Upper lobe of right lung (tissue), 1 donor: ENCODE data around the gene VAV1. TPM values are rescaled to one million over a fixed set of nuclear protein-coding genes. Genes with fewer than 3 reads are reported as not detected.
"Not testable (repeated sequence)": the region's sequence is repeated elsewhere in the genome, so short reads cannot be mapped to it uniquely, and the experiment has no call there.

Experiments used
- ATAC-seq: fragments of 200-7000 bp; cut with Tn5 transposase; one replicate; pipeline ENCODE4 v1.9.1; 2020; ENCODE audit warnings: mild to moderate bottlenecking, moderate library complexity
- DNase-seq: peaks from one replicate; pipeline ENCODE4 v3.0.0-alpha.2; 2020
- H3K27ac ChIP-seq: fragments of 200-600 bp; one replicate; pipeline ENCODE4 v1.8.0; 2022
- H3K27me3 ChIP-seq: fragments of 200-600 bp; one replicate; pipeline ENCODE4 v1.8.0; 2022; ENCODE audit warnings: mild to moderate bottlenecking
- H3K36me3 ChIP-seq: fragments of 200-600 bp; one replicate; pipeline ENCODE4 v1.8.0; 2022
- H3K4me1 ChIP-seq: fragments of 200-600 bp; one replicate; pipeline ENCODE4 v1.8.0; 2022
- H3K4me3 ChIP-seq: fragments of 200-600 bp; one replicate; pipeline ENCODE4 v1.8.0; 2022; ENCODE audit warnings: mild to moderate bottlenecking
- H3K9me3 ChIP-seq: fragments of 200-600 bp; one replicate; pipeline ENCODE4 v1.8.0; 2022
- CTCF ChIP-seq: fragments of 200-600 bp; IDR thresholded peaks from one replicate; pipeline ENCODE4 v1.8.0; 2022; ENCODE audit warnings: antibody characterized with exemption
- intact Hi-C: fragments of 100-400 bp; cut with DNase I; formaldehyde crosslinking; loops from one replicate; pipeline ENCODE4 v1.11.0; 2022
- total RNA-seq: library from RNA; stranded (reverse); fragmentation: NEBNext Ultra II Directional; extraction: Animal tissue kit (Norgen Biotek cat#: 25700); gene quantifications from one replicate; pipeline ENCODE4 v1.2.1, GENCODE V29; 2021
- donor health status: DM: no; HTN: yes; CAD: no; lungs with severe emphysema.

VAV1 gene
- total RNA-seq, 1 donor from 2014 or later: 31.6 TPM

- TF ChIP-seq CTCF: no peak
- peak overlapping the region; percentile 47 for H3K27ac ChIP-seq
- peak overlapping the region; percentile 25 for H3K4me3 ChIP-seq
- DNase-seq (peak; percentile 91), ATAC-seq (peak; percentile 82)
- H3K27me3 ChIP-seq: no peaks in the 10 kb centered on the region
- no peaks in the 10 kb centered on the region for H3K9me3 ChIP-seq
- H3K36me3 ChIP-seq: peaks cover 60% of the 10 kb centered on the region
- intact Hi-C loops: no loop called here
- peaks cover 32% of the 10 kb centered on the region for H3K4me1 ChIP-seq
These were observed 27.9 kb upstream of the VAV1 start for GRCh38 chr19:6744381-6745301.

GRCh38 chr19:6745965-6746364 is 26.5 kb upstream of the VAV1 start:
- DNase-seq (no peak), ATAC-seq (no peak)
- H3K27me3 ChIP-seq: no peaks in the 10 kb centered on the region
- H3K4me1 ChIP-seq: peaks cover 32% of the 10 kb centered on the region
- peaks cover 73% of the 10 kb centered on the region for H3K36me3 ChIP-seq
- intact Hi-C loops: no loop called here
- H3K9me3 ChIP-seq: no peaks in the 10 kb centered on the region
- no peak overlapping the region for H3K4me3 ChIP-seq
- no peak for TF ChIP-seq CTCF
- peak overlapping the region; percentile 4 for H3K27ac ChIP-seq

- H3K9me3 ChIP-seq, H3K27me3 ChIP-seq, H3K27ac ChIP-seq, intact Hi-C loops, H3K4me3 ChIP-seq, ATAC-seq: not testable (repeated sequence)
- Histone ChIP-seq H3K4me1 (peaks cover 21% of the 10 kb centered on the region), H3K36me3 (peaks cover 78% of the 10 kb centered on the region)
- peak; percentile 73 for DNase-seq
These were observed 24.0 kb upstream of the VAV1 start for GRCh38 chr19:6748543-6748942.

GRCh38 chr19:6750062-6750461 is 22.4 kb upstream of the VAV1 start:
- Histone ChIP-seq H3K36me3 (peaks cover 71% of the 10 kb centered on the region), H3K27me3 (no peaks in the 10 kb centered on the region), H3K4me1 (peaks cover 7% of the 10 kb centered on the region), H3K9me3 (no peaks in the 10 kb centered on the region), H3K27ac (no peak overlapping the region), H3K4me3 (no peak overlapping the region)
- no peak for TF ChIP-seq CTCF
- no peak for ATAC-seq
- peak; percentile 65 for DNase-seq
- intact Hi-C loops: loop anchor here (10.0 kb wide), 1 partner anchor 115 kb away; no protein-coding TSS in a partner anchor

- Histone ChIP-seq H3K4me3 (no peak overlapping the region), H3K4me1 (no peaks in the 10 kb centered on the region), H3K36me3 (peaks cover 68% of the 10 kb centered on the region), H3K27ac (no peak overlapping the region), H3K27me3 (no peaks in the 10 kb centered on the region), H3K9me3 (no peaks in the 10 kb centered on the region)
- DNase-seq (no peak), ATAC-seq (no peak)
- no peak for TF ChIP-seq CTCF
- intact Hi-C loops: loop anchor here (10.0 kb wide), 1 partner anchor 114 kb away; no protein-coding TSS in a partner anchor
These were observed 21.3 kb upstream of the VAV1 start for GRCh38 chr19:6751189-6751588.
